HG02642 (cell line): ENCODE data around the gene ITGA5.
A peak's percentile ranks its signal among the peaks of the same experiment; 100 is the strongest.

Source experiments
- ATAC-seq: cut with Tn5 transposase; IDR thresholded peaks from one replicate; pipeline ENCODE4 v1.9.1; 2021; ENCODE audit warnings: mild to moderate bottlenecking; ENCODE audit not compliant: unreplicated experiment, poor library complexity

ITGA5 gene

DNA sequence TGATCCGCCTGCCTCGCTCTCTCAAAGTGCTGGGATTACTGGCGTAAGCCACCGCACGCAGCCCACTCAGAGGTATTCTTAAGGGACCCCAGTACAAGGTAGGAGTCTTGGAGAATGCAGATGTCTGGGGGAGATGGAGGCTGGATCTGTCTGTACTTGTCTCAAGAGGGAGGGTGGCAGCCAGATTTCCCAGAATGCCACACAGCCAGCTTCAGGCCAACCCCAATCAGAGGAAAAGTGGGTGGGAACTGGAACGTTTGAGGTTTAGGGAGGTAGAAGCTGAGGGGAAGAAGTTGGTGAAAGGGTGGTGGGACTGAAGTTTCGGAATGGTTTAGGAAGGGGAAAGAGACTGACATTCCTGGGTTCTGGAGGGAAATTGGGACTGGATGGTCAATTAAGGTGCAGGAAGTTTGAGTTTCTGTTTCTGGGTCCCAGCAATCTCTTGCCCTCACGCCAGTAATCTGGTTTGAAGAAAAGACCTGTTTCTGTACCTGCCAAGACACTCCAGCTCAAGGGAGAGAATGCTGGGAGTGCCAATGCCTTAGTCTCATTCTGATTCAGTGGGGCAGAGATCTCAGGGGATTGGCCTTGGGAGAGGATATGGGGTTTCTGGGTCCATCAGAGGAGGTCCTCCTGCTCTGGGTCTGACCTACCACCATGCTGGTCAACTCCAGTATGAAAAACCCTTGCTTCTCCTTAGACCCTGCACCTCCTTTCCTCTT is 26.4 kb downstream of the ITGA5 start:
- ATAC-seq, result no peak

DNA sequence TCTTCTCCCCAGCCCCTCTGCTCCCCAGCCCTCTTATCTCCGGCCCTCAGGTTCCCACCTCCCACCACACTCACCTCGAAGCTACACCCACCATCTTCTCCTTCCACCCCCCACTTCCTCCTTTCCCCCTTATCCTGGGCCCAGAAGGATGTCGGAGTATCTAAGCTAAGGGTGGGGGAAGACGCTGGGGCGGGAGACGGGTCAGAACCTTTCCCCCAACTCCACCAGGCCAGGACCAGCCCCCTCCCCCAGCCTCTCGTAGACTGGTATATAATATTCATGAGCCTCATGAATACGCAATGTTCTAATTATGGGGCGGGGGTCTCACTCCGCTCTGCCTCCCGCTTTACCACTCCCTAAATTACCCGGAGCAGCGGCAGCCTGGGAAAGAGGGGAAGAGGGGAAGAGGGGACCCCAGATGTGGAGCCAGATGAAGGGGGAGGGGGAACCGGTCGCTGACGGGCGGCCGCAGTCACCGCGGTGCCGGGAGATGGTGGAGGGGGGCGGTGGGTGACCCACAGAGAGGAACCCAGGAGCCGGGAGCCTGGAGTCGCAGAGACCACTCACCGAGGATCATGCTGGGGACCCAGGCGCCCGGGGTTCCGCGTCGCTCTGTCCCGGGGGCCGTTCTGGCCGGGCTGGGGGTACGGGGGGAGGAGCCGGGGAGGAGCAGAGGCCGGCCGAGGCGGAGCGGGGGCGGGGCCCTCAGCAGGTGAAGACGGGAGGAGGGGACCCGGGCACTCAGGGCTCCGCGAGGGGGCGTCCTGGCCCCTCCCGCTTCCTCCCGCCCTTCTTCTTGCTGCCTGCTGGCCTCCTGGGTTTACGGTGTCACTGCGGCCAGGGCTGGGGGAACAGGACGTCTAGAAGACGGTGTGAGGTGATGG is 28.2 kb downstream of the ITGA5 start:
- ATAC-seq, result peak; percentile 66

DNA sequence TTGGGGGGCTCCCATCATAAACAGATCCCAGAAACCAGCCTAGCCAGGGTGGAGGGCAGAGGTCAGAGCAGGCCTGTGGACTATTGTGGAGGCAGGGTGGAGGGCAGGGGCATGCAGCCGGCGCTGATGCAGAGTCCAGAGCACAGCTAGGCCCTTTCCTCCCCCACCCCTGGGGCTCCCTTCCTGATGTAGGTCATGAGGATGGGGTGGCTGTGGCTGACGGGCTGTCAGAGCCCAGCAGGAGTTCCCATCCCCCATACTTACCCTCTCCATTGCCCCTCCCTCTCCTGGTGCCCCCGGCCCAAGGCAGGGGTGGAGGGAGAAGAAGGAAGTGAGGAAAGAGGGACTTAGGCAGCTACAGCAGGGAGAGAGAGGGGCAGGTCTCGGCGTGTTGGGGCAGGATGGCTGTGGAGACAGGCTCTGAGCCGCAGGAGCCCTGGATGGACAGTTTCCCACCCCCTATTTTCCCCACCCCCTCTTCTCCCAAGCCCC is 28.8 kb downstream of the ITGA5 start:
- no peak for ATAC-seq

DNA sequence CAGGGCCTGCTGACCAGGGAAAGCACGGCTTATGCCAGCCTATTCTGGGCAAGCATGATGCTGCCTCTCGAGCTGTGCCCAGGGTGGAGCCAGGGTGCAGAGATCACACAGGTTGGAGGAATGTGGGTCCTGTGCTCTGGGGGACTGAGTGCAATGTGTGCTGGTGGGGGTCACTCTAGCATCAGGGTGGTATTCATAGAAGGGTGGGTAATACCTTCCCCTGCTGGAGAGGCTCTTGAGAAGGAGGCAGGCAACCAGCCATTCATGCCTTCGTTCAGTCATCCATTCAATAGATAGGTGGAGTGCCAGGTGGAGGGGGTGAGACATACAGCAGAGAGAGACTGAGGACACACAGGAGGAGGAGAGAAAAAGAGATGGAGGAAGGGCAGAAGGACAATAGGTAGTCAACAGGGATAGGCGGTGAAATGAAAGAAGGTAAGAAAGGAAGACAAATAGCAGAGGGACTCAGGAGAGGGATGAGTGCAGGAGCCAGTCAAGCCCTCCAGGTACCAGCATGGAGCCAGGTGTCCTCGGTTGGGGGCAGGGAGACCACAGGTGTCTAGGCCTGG is 29.4 kb downstream of the ITGA5 start:
- ATAC-seq, result no peak

DNA sequence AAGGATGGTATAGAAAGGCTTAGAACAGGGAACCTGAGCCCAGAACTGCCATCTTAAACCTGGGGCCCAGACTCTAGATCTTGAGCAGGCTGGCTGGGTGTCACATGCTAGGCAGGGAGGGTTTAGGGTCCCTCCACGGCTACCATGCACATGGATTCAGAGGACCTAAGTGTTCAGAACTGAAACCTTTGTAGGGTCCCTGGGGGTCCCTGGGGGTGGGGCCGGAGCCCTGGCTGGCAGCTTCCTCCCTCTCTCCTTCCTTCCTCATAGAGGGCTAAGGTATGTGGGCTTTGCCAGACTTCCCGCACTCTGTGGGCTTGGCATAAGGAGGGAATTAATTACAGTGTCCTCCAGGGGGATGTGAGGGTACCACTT is 29.9 kb downstream of the ITGA5 start:
- ATAC-seq, result no peak

DNA sequence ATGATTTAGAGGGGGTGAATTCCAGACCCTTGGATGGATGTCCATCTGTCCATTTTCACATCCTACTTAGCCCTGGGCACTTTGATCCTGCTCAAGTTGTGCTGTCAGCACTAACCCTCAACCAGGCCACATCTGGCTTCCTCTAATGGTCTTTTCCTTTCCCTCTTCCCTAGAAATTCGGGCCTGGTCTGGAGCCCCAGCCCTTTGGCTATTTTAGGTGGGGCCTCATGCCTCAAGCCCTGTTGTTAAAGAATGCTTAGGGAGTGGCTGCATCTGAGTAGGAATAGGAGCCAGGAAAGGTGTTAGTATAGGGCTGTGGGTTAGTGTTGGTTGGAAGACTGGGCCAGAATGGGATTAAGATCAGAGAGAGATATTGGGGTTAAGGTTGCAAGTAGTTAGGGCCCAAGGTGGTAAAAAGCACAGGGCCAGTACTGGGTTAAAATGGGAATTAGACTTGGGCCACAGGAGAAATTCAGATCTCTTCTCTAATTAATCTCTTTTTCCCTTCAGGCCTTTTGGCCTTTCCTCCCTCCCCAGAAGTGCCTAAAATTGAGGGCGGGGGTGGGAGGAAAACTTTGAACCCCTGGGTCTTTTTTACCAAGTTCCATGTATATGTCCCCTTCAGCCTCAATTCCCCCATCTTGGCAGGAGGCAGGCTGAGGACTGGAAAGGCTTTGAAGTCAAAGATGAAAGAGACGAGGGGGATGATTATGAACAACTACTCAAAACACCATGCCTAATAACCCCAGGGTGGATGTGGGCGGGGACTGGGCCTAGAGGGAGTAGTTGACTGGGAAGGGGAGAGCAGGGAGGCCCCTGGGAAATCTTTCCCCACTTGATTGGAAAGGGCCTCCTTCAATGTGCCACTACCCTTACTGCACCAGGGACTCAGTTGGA is 30.6 kb downstream of the ITGA5 start:
- ATAC-seq, result no peak

DNA sequence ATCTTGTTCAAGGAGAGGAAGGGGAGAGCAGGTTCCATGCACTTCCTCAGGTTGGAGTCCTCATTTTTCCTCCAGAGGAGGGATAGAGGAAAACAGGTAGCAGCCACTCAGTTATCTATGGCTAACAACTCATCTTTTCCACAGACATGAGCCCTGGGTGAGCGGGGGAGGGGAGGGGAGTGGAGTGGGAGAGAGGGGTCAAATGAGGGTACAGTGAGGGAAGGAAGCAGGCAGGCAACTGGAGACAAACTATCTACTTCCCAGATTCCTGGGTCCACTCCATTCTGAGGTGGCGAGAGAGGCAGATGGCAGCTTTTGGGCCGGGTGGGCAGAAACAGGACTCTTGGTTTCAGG is 32.0 kb downstream of the ITGA5 start:
- no peak for ATAC-seq

DNA sequence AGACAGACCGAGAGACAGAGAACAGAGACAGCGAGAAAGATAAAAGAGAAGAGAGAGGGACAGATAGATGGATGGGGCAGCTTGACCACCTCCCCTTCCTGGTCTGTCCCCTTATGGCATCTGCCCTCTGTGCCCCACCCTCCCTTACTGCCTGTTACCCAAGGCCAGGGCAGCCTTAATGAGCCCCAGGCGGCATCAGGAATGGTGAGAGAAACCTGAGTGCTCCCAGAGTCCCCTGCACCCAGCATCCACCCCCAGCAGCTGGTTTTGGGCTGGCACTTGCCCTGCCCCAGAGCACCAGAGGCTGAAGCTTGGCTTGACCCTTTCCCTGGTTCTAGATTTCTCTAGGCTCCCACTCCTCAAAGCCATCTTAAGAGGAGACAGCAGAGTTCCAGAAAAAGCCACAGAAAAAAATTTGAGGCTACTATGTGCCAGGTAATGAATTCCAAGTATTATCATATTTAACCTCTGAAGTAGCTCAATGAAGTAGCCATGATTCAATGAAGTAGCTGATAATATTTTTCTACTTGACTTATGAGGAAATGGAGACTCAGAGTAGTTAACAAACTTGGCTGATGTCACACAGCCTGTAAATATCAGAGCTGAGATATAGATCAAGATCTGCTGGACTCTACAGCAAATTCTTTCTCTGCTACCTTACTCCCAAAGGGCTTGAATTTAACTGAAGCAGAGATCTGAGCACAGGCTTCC is 32.5 kb downstream of the ITGA5 start:
- ATAC-seq, result no peak

DNA sequence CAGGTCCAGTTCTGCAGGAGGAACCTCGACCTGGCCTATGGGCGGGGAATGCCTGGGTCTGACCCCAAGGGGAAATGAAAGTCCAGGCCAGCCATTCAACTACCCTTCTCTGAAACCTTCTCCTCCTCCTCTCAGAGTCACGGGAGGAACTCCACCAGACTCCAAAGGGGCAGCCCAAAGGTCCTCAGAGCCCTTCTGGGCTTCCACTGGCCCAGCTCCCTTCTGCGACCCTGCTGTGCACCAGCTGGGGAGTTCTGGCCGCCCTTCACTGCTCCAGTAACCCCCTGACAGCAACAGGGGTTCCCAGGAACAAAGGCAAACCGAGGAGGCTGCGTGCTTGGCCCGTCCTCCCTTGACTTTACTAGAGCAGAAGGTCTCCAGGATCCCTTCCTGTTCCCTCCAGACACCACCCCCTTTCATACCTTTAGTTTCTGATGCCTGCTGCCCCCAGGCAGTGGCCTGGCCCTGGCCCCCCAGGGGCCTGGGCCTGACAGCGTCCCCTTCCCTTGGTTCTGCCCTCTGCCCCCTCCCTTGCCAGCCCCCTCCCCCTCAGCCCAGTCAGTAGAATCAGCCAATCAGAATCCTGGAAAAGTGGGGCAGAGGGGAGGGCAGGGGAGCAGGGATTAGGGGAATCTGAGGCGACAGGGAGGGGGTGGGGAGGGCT is 33.7 kb downstream of the ITGA5 start:
- ATAC-seq, result peak; percentile 60

DNA sequence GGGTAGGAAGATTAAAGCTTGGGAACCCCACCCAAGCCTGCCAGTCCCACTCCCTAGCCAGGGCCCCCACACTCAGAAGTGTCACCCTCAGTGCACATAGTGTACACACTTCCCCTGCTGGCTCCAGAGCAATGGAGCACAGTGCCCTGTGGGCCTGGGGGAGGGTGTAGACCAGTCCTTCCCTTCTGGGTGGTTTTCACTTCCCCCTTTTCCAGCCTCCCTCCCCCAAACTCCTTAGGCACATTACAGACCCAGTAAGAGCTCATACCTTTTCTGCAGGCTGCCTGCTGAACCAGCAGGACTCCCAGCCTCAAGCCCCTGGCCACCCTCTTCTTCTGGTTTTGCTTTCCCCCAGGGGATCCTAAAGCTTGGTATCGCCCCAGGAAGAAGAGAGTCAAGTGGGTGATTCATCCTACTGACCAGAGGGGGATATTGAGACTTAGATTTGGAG is 34.5 kb downstream of the ITGA5 start, which contains the start of gene ZNF385A:
ZNF385A (minus strand) TSS at position 143 of the 451 bp plus-strand sequence. CDS start 219 bp downstream, outside the sequence.
- ATAC-seq, result peak; percentile 53

DNA sequence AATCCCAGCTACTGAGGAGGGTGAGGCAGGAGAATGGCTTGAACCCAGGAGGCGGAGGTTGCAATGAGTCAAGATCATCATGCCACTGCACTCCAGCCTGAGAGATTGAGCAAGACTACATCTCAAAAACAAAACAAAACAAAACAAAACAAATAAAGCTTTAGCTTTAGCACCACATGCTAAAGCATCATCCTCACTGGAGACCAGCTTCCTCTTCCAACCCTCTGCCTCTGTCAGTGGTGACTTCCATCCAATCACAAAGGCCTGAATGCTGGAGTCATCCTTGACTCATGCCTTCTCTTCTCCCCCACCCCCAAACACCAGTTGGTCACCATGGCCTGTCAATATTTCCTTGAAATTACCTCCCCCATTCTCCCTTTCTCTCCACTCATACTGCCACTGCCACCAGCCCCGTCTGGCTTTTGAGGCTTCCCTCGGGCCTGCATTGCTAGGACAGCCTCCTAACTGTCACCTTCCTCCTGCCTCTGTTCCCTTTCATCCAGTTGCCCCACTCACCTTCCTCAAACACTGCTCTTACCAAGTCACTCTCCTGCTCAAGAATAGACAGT is 35.9 kb downstream of the ITGA5 start:
- ATAC-seq, result no peak

DNA sequence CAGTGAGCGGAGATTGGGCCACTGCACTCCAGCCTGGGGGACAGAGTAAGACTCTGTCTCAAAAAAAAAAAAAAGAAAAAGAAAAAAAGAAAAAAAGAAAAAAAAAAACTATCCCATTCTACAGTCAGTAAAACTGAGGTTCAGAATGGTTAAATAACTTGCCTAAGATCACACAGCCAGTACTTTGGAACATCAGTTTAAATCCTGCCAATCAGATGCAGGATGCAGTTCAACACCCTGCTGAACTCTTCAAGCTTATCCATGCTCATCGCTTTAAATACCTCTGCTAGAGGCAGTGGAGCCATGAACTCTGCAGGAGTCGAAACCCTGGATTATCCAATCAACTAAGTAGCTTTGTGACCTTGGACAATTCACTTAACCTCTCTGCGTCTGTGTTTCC is 37.9 kb downstream of the ITGA5 start:
- ATAC-seq, result no peak

DNA sequence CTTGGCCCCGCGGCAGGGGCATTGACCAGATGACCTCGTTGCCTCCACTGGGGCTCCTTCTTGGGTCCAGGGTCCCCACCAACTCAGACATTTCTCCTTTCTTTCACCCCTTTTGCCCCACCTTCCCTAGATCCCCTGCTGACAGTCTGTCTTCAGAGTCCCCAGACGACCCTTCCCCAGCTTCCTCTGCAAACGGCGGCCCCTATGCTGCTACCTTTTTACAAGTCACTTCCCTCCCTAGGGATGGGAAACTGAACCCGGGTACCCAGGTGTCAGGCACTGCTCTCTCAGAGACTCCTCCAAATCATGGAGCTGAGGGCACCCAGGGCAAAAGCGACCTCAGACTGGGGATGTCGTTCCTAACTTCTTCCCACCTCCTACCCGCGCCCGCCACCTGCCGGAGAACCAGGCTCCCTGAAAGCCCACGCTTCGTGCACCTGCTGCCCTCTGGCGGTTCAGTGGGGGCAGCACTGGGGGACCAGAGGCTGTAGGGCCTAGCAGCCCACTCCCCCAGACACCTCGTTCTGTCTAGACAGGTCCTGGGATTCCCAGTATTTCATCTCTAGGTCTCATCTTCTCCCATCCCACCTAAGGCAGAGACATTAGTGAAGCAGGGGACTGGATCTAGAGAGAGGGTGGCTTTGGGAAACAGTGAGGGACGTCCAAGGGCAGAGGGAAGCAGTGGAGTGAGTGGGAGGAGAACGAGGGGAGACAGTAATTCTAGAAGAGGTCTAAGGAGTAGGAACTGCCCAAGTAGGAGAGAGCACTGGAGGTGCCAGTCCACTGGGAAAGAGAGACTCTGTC is 39.5 kb downstream of the ITGA5 start:
- ATAC-seq, result peak; percentile 85

DNA sequence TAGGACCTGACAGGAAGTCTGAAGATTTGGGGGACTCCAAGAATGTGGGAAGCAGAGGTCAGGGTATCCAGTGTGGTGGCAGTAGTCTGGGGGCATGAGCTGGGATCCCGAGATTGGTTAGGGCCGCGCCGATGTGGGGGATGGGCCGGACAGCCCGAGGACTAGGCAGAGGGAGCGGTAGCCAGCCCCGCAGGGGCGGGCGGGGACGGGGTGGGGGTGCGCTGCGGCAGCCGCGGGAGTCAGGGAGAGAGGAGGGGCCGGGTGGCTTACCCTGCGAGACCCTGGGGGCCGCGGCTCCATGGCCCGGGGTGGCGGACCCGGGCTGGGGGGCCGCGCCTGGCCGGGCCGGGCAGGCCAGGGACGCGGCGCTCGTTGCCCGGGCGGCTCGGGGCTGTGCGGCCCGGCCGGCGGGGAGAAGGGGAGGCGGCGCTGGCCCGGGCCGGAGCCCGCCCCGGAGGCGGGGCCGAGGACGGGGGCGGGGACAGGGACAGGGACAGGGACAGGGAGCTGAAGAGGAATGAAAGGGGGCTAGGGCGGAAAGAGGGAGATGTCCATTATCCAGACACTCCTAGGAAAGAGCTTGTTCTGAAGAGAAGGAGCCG is 40.2 kb downstream of the ITGA5 start:
- no peak for ATAC-seq

DNA sequence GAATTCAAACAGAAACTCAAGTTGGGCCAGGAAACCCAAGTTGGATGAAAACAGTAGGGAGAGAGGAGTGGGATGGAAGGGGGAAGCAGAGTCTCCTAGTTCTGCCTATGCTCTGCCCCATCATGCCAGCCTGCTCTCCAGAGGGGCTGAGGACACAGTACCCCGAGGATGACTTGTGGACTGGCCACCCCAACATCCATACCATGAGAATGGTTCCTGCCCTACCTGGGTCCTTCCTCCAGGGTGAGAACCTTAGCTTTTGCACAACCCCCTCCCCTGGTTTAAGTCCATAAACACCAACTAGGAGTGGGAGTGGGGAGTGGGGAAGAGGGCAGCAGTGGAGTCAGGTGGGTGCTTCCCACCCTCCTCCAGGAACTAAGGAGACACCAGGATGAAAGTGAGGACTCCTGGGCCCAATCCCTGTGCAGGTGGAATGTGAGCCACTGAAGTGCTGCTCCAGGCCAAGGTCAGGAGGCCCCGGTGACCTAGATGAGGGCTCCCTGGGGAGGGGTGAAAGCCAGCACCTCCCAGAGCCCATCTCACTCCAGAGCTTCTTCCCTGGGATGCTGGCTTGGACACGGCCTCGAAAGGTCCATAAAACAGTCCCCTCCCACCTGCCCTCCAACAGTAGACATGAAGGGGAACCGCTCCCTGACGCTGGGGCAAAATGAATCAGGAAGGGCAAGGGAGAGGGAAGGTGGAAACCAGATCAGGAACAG is 41.1 kb downstream of the ITGA5 start:
- ATAC-seq, result no peak

DNA sequence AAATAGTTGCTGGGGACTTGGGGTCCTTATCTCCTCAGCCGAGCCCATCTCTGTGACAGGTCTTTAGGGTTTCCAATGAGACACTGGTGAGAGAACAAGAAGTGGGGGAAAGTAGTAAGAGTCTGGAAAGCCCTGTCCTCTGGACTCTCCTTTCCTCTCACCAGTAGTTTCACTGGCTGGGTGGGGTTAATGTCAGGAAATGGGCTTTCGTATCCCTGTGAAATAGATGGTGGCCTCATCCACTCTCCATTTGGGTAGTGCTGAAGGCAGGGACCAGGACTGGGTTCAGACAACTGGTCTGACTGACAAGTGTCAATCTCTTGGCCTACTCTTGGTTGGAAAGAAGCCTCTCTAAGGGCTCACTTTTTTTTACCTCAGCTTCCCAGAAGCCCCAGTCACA is 42.1 kb downstream of the ITGA5 start:
- ATAC-seq, result no peak

DNA sequence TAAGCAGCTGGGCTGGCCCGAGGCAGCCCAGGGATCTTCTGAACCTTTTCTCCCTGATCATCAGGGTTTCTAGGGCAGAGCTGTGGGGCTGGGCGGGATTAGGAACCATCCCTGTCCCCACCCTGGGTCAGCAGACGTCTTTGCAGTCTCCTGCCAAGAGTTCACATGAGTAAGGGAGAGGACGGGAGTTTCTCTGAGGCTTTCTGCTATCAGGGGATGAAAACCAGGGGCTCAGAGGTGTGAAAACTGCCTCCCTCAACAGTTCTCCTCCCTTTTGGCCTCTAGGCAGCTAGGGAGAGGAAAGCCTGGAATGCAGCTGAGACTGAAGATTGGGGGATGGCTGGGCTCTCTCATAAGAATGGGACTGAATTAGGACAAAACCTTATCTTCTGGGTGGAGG is 42.5 kb downstream of the ITGA5 start:
- ATAC-seq, result no peak
